ENCODE measurements around the gene SREK1IP1.

Gene SREK1IP1

DNA sequence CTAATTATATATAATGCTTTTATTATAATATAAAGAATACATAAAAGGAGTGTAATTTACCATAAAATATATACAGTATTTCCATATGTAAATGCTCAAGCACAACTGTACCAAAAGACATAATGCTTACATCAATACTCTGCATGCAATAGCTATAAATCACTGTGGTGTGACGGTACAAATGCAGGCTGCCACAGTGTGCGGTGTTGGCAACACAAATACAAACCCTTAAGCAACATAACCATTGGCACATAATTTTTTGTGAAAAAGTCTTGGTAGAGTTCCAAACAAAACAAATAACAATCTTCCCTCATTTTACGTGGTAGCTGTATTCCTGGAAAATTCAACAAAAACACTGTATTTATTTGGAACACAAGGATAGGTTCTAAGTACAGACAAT lies 80.1 kb downstream of the SREK1IP1 start:
- H3K4me3 ChIP-seq (ENCODE audit: low read depth, low read length): no peak overlapping the region

DNA sequence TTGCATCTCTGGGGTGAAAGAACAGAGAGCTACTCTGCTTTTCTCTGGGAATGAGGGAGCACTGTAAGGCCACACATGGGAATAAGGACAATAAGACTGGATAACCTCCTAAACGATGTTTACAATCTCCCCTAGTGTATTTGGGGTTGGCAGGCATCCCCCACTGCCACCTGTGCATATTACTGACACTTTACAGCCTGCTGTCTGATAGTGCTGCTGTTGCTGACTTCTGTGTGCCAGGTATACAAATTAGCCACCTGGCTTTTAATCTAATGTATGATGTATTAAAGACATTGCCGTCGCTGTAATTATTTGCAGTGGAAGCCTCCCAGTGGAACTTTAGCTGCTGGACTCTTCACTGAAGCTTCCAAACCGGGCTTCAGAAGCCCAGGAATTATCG lies 82.6 kb downstream of the SREK1IP1 start:
- H3K4me3 ChIP-seq (ENCODE audit: low read depth, low read length): no peak overlapping the region

DNA sequence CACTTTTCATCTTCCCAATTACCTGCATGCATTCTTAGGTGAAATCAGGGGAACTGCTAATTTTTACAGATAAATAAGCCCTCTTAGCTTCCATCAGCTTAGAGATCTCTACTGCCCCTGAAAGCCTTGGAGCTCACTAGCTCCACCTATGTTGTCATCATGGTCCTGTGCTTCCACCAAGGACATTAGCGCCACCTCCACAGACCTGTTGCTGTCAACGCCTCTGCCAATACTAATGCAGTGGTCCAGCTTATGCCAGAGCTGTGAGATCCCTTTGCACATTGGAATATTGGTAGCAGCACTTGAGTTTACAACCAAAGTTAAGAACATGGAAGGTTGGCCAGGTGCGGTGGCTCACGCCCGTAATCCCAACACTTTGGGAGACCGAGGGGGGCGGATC lies 85.9 kb downstream of the SREK1IP1 start:
- H3K4me3 ChIP-seq (ENCODE audit: low read depth, low read length): no peak overlapping the region

DNA sequence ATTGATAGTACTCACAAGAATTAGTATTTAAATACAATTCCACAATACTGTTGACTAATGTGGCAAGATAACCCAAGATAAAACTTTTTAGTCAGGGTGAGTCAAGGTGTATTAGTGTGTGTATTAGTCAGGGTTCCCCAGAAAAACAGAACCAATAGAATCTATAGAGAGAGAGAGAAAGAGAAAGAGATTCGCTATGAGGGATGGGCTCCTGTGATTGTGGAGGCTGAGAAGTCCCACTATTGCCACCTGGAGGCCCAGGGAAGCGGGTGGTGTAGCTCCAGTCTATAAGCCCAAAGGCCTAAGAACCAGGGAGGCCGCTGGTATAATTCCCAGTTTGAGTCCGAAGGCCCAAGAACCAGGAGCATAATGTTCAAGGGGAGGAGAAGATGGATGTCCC lies 88.2 kb downstream of the SREK1IP1 start:
- H3K4me3 ChIP-seq (ENCODE audit: low read depth, low read length): no peak overlapping the region

DNA sequence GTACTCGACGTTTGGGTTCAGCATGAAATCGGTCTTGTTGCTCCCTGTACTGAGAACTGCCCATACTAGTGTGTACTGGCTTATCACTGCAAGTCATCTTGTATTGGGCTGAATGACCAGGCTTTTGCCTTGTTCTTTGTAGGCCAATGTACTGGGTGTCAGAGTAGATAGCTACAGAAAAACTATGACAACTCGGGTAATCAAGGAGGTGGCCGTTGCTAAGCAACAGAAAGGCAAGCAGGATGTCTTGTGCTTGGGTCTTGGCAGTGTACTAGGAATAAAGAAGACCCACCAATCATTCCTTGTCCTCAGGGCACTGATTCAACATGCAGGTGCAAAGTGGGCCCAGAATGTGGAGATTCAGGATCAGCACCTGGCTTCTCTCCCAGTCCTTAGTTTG lies 90.1 kb downstream of the SREK1IP1 start:
- H3K4me3 ChIP-seq (ENCODE audit: low read depth, low read length): no peak overlapping the region

DNA sequence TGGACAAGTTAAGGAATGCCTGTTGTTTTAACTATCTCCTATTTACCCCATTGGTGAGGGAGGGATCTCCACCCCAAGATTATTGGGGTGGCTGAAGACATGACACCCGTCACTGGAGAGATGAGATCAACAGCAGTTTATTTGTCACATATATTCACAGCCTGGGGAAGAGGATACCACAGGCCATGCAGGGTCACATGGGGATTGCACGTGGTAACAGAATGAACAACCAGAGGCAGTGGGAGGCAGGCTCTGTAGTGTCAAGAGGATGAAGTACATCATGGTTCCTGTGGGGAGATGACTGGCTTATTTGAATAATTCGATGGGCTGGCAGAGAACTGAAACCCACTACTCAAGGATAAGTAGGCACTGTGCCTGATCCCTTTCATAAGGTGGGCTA lies 96.8 kb downstream of the SREK1IP1 start:
- no peak overlapping the region for H3K4me3 ChIP-seq (ENCODE audit: low read depth, low read length)

DNA sequence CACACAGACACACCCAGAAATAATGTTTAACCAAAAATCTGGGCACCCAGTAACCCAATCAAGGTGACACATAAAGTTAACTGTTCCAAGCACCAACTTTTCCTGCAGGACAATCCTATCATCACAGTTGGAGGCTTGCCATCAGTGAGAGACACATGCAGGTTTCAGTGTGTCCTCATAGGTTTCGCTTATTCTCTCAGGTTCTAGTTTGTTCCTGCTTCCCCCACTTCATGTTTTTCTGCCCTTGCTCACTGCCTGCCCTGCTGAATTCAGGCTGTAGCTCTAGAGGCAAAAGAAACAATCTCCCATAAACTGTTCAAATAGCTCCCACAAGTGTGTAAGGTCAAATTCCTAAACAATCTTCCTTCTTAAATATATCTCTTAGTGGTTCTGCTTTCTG lies 98.2 kb downstream of the SREK1IP1 start:
- no peak overlapping the region for H3K4me3 ChIP-seq (ENCODE audit: low read depth, low read length)
